Cardiac ventricle fibroblast (primary cell): ENCODE results near the gene KCNIP3. TPM values are rescaled to one million over a fixed set of nuclear protein-coding genes. Genes with fewer than 3 reads are reported as not detected.

ENCODE experiments used
- total RNA-seq: library from RNA; depleted of rRNA; stranded (reverse); fragments of >200 nt; gene quantifications from 2 replicates; pipeline ENCODE4 v1.2.3, GENCODE V29; 2015

KCNIP3 gene
- total RNA-seq = 14.0 and 14.2 TPM in 2 replicates

DNA sequence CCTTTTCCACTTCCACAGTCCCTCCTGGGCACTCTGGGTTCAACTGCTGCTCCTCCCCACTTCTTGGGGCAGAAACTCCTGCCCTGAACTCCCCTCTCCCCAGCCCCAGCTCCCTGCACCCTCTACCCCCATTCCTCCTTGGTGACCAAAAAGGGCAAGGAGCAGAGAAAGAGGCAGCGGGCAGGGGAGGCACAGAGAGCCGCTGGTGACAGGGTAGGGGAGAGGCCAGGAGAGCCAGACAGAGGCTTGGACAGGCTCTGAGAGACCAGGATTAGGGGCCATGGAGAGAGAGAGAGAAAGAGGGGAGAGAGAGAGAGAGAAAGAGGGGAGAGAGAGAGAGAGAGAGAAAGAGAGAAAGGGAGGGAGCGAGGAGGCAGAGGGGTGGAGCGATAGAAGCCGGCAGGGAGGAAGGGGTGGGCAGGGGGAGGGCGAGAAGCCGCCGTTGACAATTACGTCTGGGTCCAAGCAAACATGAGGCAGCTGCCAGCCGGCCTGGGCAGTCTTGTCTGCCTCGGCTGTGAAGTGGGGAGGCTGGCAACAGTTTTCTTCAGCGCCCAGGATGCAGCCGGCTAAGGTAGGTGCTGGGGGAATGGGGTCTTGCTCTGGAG is at the start of gene KCNIP3:
Gene KCNIP3, plus strand, starts transcription at position 468 of the 608 bp plus-strand sequence. Its CDS starts 92 bp downstream, at position 560.

GRCh38 chr2:95274291-95275150 is 22.6 kb upstream of the KCNIP3 start, which contains the start of gene PROM2:
Gene PROM2, plus strand, starts transcription at chr2:95274449. Its CDS starts 137 bp downstream, at chr2:95274586.

DNA sequence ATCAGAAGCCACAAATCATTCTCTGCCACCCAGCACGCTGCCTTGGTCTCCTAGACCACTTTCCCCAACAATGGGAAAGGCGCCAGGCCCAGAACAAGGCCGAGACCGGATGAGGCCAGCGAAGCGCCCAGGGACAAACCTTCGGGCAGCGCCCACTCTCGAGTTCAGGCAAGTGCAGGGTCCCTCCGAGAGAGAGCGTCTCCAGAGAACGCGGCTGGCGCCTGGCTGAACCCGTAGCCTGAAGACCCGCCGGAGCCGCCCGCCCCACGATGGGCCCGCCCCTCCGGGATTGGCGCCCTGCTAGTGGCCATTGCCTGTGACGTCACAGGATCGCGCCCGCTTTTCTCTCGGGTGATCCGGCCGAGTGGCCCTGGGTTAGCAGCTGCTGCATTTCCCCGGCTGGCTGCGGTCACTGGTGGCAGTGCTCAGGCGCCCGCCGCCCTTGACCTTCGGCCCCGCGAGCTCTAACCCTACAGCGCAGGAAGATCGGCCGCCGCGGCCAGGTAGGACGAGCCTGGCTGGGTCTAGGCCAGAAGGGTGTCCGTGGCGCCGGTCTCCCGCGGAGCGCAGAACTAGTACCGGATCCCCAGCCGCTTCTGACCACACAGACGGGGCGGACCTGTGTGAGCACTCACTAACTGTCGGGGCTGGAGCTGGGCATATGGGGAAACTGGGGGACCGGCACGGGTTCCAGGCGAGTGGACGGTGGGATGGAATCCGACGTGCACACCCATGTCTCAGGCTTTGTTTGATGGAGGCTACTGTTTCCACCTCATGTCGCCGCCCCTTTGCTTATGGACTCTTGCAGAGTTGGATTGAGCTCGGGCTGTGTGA is 105.4 kb downstream of the KCNIP3 start, which contains the start of gene FAHD2A:
Gene FAHD2A, plus strand, starts transcription at position 339 of the 834 bp plus-strand sequence. CDS start 2,851 bp downstream, outside the sequence.

Other genes starting within 250 kb of the KCNIP3 start
- gene MRPS5, start 175.5 kb upstream of the KCNIP3 start, total RNA-seq = 23.0 and 23.9 TPM in 2 replicates
- gene ZNF514, start 137.5 kb upstream of the KCNIP3 start, total RNA-seq = 6.6 and 7.7 TPM in 2 replicates
- gene ZNF2, start 131.5 kb upstream of the KCNIP3 start, total RNA-seq = 5.2 and 6.3 TPM in 2 replicates
- 2.3 and 4.4 TPM in 2 replicates for gene ZNF892, start 89.8 kb upstream of the KCNIP3 start, total RNA-seq
- gene PROM2, start 22.9 kb upstream of the KCNIP3 start, total RNA-seq = 0.25 and 0.29 TPM in 2 replicates
- gene FAHD2A, start 105.4 kb downstream of the KCNIP3 start, total RNA-seq = 6.7 and 17.2 TPM in 2 replicates
- not detected in 2 replicates for gene TRIM43B, start 187.4 kb downstream of the KCNIP3 start, total RNA-seq